Mesendoderm (in vitro differentiated cells): ENCODE results near the gene BRD7.

ENCODE experiments used
- DNase-seq: peaks from one replicate; pipeline ENCODE4 v3.0.0; 2013
- H2AK5ac ChIP-seq: 2 replicates; pipeline ENCODE4 v1.6.1; 2013; ENCODE audit warnings: low read length, inconsistent platforms
- H2BK120ac ChIP-seq: 2 replicates; pipeline ENCODE4 v1.6.1; 2013; ENCODE audit warnings: low read depth, mild to moderate bottlenecking, low read length, moderate library complexity, mixed read lengths
- H2BK15ac ChIP-seq: replicated peaks from 2 replicates; pipeline ENCODE4 v1.6.1; 2013; ENCODE audit warnings: low read depth, mild to moderate bottlenecking, moderate library complexity
- H2BK5ac ChIP-seq: 2 replicates; pipeline ENCODE4 v1.6.1; 2013; ENCODE audit warnings: low read length, inconsistent platforms
- H3K18ac ChIP-seq: 2 replicates; pipeline ENCODE4 v1.6.1; 2013; ENCODE audit warnings: mild to moderate bottlenecking, low read length, mixed read lengths
- H3K23ac ChIP-seq: one replicate; pipeline ENCODE4 v1.6.1; 2013; ENCODE audit warnings: low read length
- H3K27ac ChIP-seq: 2 replicates; pipeline ENCODE4 v1.5.1; 2013; ENCODE audit warnings: low read depth, mild to moderate bottlenecking, inconsistent platforms, low read length, moderate library complexity
- H3K27me3 ChIP-seq: 2 replicates; pipeline ENCODE4 v1.6.1; 2013; ENCODE audit warnings: low read length, control low read depth, mild to moderate bottlenecking, inconsistent platforms; ENCODE audit not compliant: insufficient read depth, poor library complexity
- H3K36me3 ChIP-seq: 2 replicates; pipeline ENCODE4 v1.6.1; 2013; ENCODE audit warnings: low read length, inconsistent platforms; ENCODE audit not compliant: control insufficient read depth, insufficient read depth
- H3K4ac ChIP-seq: one replicate; pipeline ENCODE4 v1.6.1; 2013; ENCODE audit warnings: low read depth, mild to moderate bottlenecking, low read length, moderate library complexity
- H3K4me1 ChIP-seq: 2 replicates; pipeline ENCODE4 v1.6.1; 2013; ENCODE audit warnings: low read depth, low read length, inconsistent platforms; ENCODE audit not compliant: control insufficient read depth
- H3K4me2 ChIP-seq: 2 replicates; pipeline ENCODE4 v1.6.1; 2013; ENCODE audit warnings: low read length
- H3K4me3 ChIP-seq: 2 replicates; pipeline ENCODE4 v1.5.1; 2013; ENCODE audit warnings: mild to moderate bottlenecking, low read length
- H3K56ac ChIP-seq: one replicate; pipeline ENCODE4 v1.6.1; 2013; ENCODE audit warnings: low read length
- H3K79me1 ChIP-seq: 2 replicates; pipeline ENCODE4 v1.6.1; 2013; ENCODE audit warnings: low read length, inconsistent platforms
- H3K79me2 ChIP-seq: 2 replicates; pipeline ENCODE4 v1.6.1; 2013; ENCODE audit warnings: mild to moderate bottlenecking, low read length; ENCODE audit not compliant: control insufficient read depth, insufficient read depth
- H3K9ac ChIP-seq: 2 replicates; pipeline ENCODE4 v1.6.1; 2013; ENCODE audit warnings: low read length, inconsistent platforms
- H4K5ac ChIP-seq: one replicate; pipeline ENCODE4 v1.6.1; 2013; ENCODE audit warnings: low read length
- H4K8ac ChIP-seq: one replicate; pipeline ENCODE4 v1.6.1; 2013; ENCODE audit warnings: low read depth, mild to moderate bottlenecking, control low read depth, low read length, moderate library complexity
- whole genome bisulfite sequencing: extraction: QIAGEN DNeasy Blood & Tissue Kit; methylation state at CpG from one replicate; pipeline ENCODE4 v1.1.7; 2013; ENCODE audit warnings: low lambda C conversion rate, missing lambda C conversion rate; ENCODE audit not compliant: insufficient coverage; ENCODE audit errors: extremely low coverage; 5-methylcytosine and 5-hydroxymethylcytosine counted together

The BRD7 gene

GRCh38 chr16:50272687-50273381, 96.0 kb downstream of the BRD7 start:
- Histone ChIP-seq H3K79me1 (no peaks in the 10 kb centered on the region), H3K18ac (no peak overlapping the region), H3K27me3 (no peaks in the 10 kb centered on the region), H4K5ac (no peak overlapping the region), H3K36me3 (no peaks in the 10 kb centered on the region), H3K56ac (no peak overlapping the region), H2BK120ac (no peak overlapping the region), H4K8ac (no peak overlapping the region), H3K23ac (no peak overlapping the region), H3K4me3 (no peak overlapping the region), H3K4me2 (no peak overlapping the region), H3K27ac (no peak overlapping the region), H3K79me2 (no peaks in the 10 kb centered on the region), H2BK15ac (no peak overlapping the region), H2BK5ac (no peak overlapping the region), H3K4me1 (no peaks in the 10 kb centered on the region), H2AK5ac (no peak overlapping the region), H3K9ac (no peak overlapping the region), H3K4ac (no peak overlapping the region)
- WGBS: no CpG with 5 or more reads among the region's 5 CpGs
- DNase-seq: no peak

- Histone ChIP-seq H3K4me2 (no peak overlapping the region), H3K79me1 (no peaks in the 10 kb centered on the region), H4K5ac (no peak overlapping the region), H3K9ac (no peak overlapping the region), H2BK120ac (no peak overlapping the region), H2BK15ac (no peak overlapping the region), H4K8ac (no peak overlapping the region), H3K36me3 (no peaks in the 10 kb centered on the region), H3K4me1 (peaks cover 1% of the 10 kb centered on the region), H3K79me2 (no peaks in the 10 kb centered on the region), H2BK5ac (no peak overlapping the region), H3K23ac (no peak overlapping the region), H3K56ac (no peak overlapping the region), H3K4ac (no peak overlapping the region), H3K4me3 (no peak overlapping the region), H2AK5ac (no peak overlapping the region), H3K27ac (no peak overlapping the region), H3K18ac (no peak overlapping the region), H3K27me3 (no peaks in the 10 kb centered on the region)
- no CpG with 5 or more reads among the region's 7 CpGs for WGBS
- DNase-seq: no peak
Measured at GRCh38 chr16:50272111-50272571, 96.6 kb downstream of the BRD7 start.

- Histone ChIP-seq H3K4me2 (no peak overlapping the region), H4K5ac (no peak overlapping the region), H3K9ac (no peak overlapping the region), H4K8ac (no peak overlapping the region), H3K79me1 (no peaks in the 10 kb centered on the region), H2BK15ac (no peak overlapping the region), H3K4me3 (no peak overlapping the region), H3K27ac (no peak overlapping the region), H3K79me2 (no peaks in the 10 kb centered on the region), H3K56ac (no peak overlapping the region), H3K18ac (no peak overlapping the region), H3K23ac (no peak overlapping the region), H3K4ac (no peak overlapping the region), H2BK5ac (no peak overlapping the region), H2BK120ac (no peak overlapping the region), H3K36me3 (no peaks in the 10 kb centered on the region), H2AK5ac (no peak overlapping the region), H3K27me3 (no peaks in the 10 kb centered on the region), H3K4me1 (peaks cover 6% of the 10 kb centered on the region)
- DNase-seq: no peak
- WGBS: no CpG with 5 or more reads among the region's 15 CpGs
Measured at GRCh38 chr16:50271148-50272041, 97.4 kb downstream of the BRD7 start.

GRCh38 chr16:50270510-50271147, 98.2 kb downstream of the BRD7 start:
- H2BK120ac ChIP-seq: no peak overlapping the region
- H3K18ac ChIP-seq: no peak overlapping the region
- H3K27ac ChIP-seq: no peak overlapping the region
- no peak overlapping the region for H3K4me3 ChIP-seq
- no peaks in the 10 kb centered on the region for H3K27me3 ChIP-seq
- no peak overlapping the region for H3K23ac ChIP-seq
- no peak overlapping the region for H2AK5ac ChIP-seq
- no peak overlapping the region for H2BK15ac ChIP-seq
- no peak for DNase-seq
- no peak overlapping the region for H2BK5ac ChIP-seq
- no peak overlapping the region for H3K4ac ChIP-seq
- no peak overlapping the region for H3K56ac ChIP-seq
- H4K5ac ChIP-seq: no peak overlapping the region
- H4K8ac ChIP-seq: no peak overlapping the region
- H3K79me1 ChIP-seq: no peaks in the 10 kb centered on the region
- H3K9ac ChIP-seq: no peak overlapping the region
- H3K4me1 ChIP-seq: peaks cover 8% of the 10 kb centered on the region
- H3K4me2 ChIP-seq: no peak overlapping the region
- no peaks in the 10 kb centered on the region for H3K79me2 ChIP-seq
- H3K36me3 ChIP-seq: no peaks in the 10 kb centered on the region
- WGBS: no CpG with 5 or more reads among the region's 13 CpGs

GRCh38 chr16:50269769-50270509, 98.8 kb downstream of the BRD7 start:
- Histone ChIP-seq H2BK15ac (no peak overlapping the region), H3K4me2 (no peak overlapping the region), H3K4me3 (no peak overlapping the region), H3K4me1 (peaks cover 8% of the 10 kb centered on the region), H2BK120ac (no peak overlapping the region), H4K8ac (no peak overlapping the region), H3K9ac (no peak overlapping the region), H3K27ac (no peak overlapping the region), H3K79me2 (no peaks in the 10 kb centered on the region), H3K79me1 (no peaks in the 10 kb centered on the region), H2BK5ac (no peak overlapping the region), H3K4ac (no peak overlapping the region), H4K5ac (no peak overlapping the region), H3K36me3 (no peaks in the 10 kb centered on the region), H3K27me3 (no peaks in the 10 kb centered on the region), H3K23ac (no peak overlapping the region), H3K18ac (no peak overlapping the region), H3K56ac (no peak overlapping the region), H2AK5ac (no peak overlapping the region)
- DNase-seq: no peak
- WGBS: no CpG with 5 or more reads among the region's 12 CpGs
